ENCODE measurements around the gene CHMP6. TPM values are rescaled to one million over a fixed set of nuclear protein-coding genes. Genes with fewer than 3 reads are reported as not detected.

The CHMP6 gene
- polyA plus RNA-seq, 3 donors = 20.3 to 44.8 (median 44.1) TPM

GRCh38 chr17:80965606-80966005, 26.0 kb upstream of the CHMP6 start:
- no peak overlapping the region for H3K27ac ChIP-seq (ENCODE audit: low read depth in 1 of 2, low read length in 2 of 2)
- no peak for DNase-seq

GRCh38 chr17:80967404-80967872, 24.2 kb upstream of the CHMP6 start:
- H3K27me3 Mint-ChIP-seq (ENCODE audit: low read depth in 3 of 3) = peaks cover 0 to 25% (median 20%) of the 10 kb centered on the region in 3 donors
- H3K36me3 Mint-ChIP-seq = peaks cover 12 to 22% of the 10 kb centered on the region in 2 donors
- no peak overlapping the region for H3K9ac ChIP-seq (ENCODE audit: insufficient read depth, low read length, poor library complexity, severe bottlenecking)
- H4K20me1 ChIP-seq (ENCODE audit: insufficient read depth, low read length) = no peaks in the 10 kb centered on the region
- no peak overlapping the region for H3K4me2 ChIP-seq (replicated peaks; ENCODE audit: extremely low read depth, low read length, poor library complexity, severe bottlenecking)
- H3K36me3 ChIP-seq (replicated peaks in 1 of 2; ENCODE audit: control insufficient read depth in 1 of 2, insufficient read depth in 2 of 2, low read length in 2 of 2) = peaks cover 0 to 3% of the 10 kb centered on the region in 2 donors
- peaks cover 11% of the 10 kb centered on the region for H3K4me1 Mint-ChIP-seq
- H2AFZ ChIP-seq (ENCODE audit: insufficient read depth, low read depth, low read length, poor library complexity, severe bottlenecking) = no peak overlapping the region
- H3K4me3 ChIP-seq (replicated peaks in 1 of 3; ENCODE audit: low read depth in 2 of 3, low read length in 3 of 3) = no peak overlapping the region
- no peak overlapping the region for H3K27ac Mint-ChIP-seq
- no peaks in the 10 kb centered on the region for H3K9me3 ChIP-seq (replicated peaks in 1 of 2; ENCODE audit: control insufficient read depth in 1 of 2, insufficient read depth in 1 of 2, low read length in 2 of 2)
- WGBS (ENCODE audit: insufficient coverage) = 93% methylated on average over 12 of the region's 19 CpGs
- DNase-seq = no peak
- TF ChIP-seq CTCF (IDR thresholded peaks at IDR 0.05) = no peak
- no peak overlapping the region for H3K4me3 Mint-ChIP-seq
- intact Hi-C loops (cut with micrococcal nuclease) = no loop called here
- H3K27me3 ChIP-seq (ENCODE audit: control insufficient read depth in 2 of 2, insufficient read depth in 2 of 2, low read length in 2 of 2) = peaks cover 0 to 2% of the 10 kb centered on the region in 2 donors
- peaks cover 0 to 1% (median 0%) of the 10 kb centered on the region in 7 donors for H3K9me3 Mint-ChIP-seq
- H3K27ac ChIP-seq (ENCODE audit: low read depth in 1 of 2, low read length in 2 of 2) = no peak overlapping the region
- peaks cover 8 to 15% of the 10 kb centered on the region in 2 donors for H3K4me1 ChIP-seq (ENCODE audit: control insufficient read depth in 1 of 2, insufficient read depth in 2 of 2, low read length in 2 of 2)
- no peaks in the 10 kb centered on the region for H3K79me2 ChIP-seq (ENCODE audit: insufficient read depth, low read length)

More at GRCh38 chr17:80965606-80966005, 26.0 kb upstream of the CHMP6 start:
- no peak overlapping the region for H2AFZ ChIP-seq (ENCODE audit: insufficient read depth, low read depth, low read length, poor library complexity, severe bottlenecking)
- peaks cover 0 to 1% (median 0%) of the 10 kb centered on the region in 7 donors for H3K9me3 Mint-ChIP-seq
- H3K4me3 ChIP-seq (replicated peaks in 1 of 3; ENCODE audit: low read depth in 2 of 3, low read length in 3 of 3) = no peak overlapping the region
- peaks cover 8 to 14% of the 10 kb centered on the region in 2 donors for H3K4me1 ChIP-seq (ENCODE audit: control insufficient read depth in 1 of 2, insufficient read depth in 2 of 2, low read length in 2 of 2)
- H4K20me1 ChIP-seq (ENCODE audit: insufficient read depth, low read length) = no peaks in the 10 kb centered on the region
- no peak overlapping the region for H3K4me3 Mint-ChIP-seq
- H3K9me3 ChIP-seq (replicated peaks in 1 of 2; ENCODE audit: control insufficient read depth in 1 of 2, insufficient read depth in 1 of 2, low read length in 2 of 2) = no peaks in the 10 kb centered on the region
- no peak overlapping the region for H3K9ac ChIP-seq (ENCODE audit: insufficient read depth, low read length, poor library complexity, severe bottlenecking)
- peak overlapping the region in 1 of 7 donors; percentile 53 for H3K27ac Mint-ChIP-seq
- TF ChIP-seq CTCF (IDR thresholded peaks at IDR 0.05) = no peak
- WGBS (ENCODE audit: insufficient coverage) = 93% methylated on average over 21 of the region's 21 CpGs
- H3K36me3 Mint-ChIP-seq = peaks cover 14 to 31% of the 10 kb centered on the region in 2 donors
- peaks cover 0 to 17% (median 11%) of the 10 kb centered on the region in 3 donors for H3K27me3 Mint-ChIP-seq (ENCODE audit: low read depth in 3 of 3)
- no peak overlapping the region for H3K4me2 ChIP-seq (replicated peaks; ENCODE audit: extremely low read depth, low read length, poor library complexity, severe bottlenecking)
- H3K36me3 ChIP-seq (replicated peaks in 1 of 2; ENCODE audit: control insufficient read depth in 1 of 2, insufficient read depth in 2 of 2, low read length in 2 of 2) = peaks cover 0 to 7% of the 10 kb centered on the region in 2 donors
- peaks cover 11% of the 10 kb centered on the region for H3K4me1 Mint-ChIP-seq
- H3K79me2 ChIP-seq (ENCODE audit: insufficient read depth, low read length) = no peaks in the 10 kb centered on the region
- intact Hi-C loops (cut with micrococcal nuclease) = no loop called here
- no peaks in the 10 kb centered on the region for H3K27me3 ChIP-seq (ENCODE audit: control insufficient read depth in 2 of 2, insufficient read depth in 2 of 2, low read length in 2 of 2)

All from CD14-positive monocyte (primary cell).